Keratinocyte (primary cell): Measurements from ENCODE around the gene NDUFC2. TPM values are rescaled to one million over a fixed set of nuclear protein-coding genes. Genes with fewer than 3 reads are reported as not detected.
A peak's percentile ranks its signal among the peaks of the same experiment; 100 is the strongest.

ENCODE experiments used
- DNase-seq: peaks from one replicate; pipeline ENCODE4 v3.0.0-alpha.2; 2011; ENCODE audit warnings: low read depth, missing footprints, low spot score
- FAIRE-seq: peaks from 2 replicates; lab custom pipeline; 2011; peaks lifted over from hg19 to GRCh38; lab: Jason Lieb, UNC
- H2AFZ ChIP-seq: 2 replicates; pipeline ENCODE4 v1.6.0; 2012; ENCODE audit warnings: low read length, control low read depth, inconsistent platforms; ENCODE audit not compliant: control insufficient read depth
- H3K27ac ChIP-seq: 2 replicates; pipeline ENCODE4 v1.5.1; 2011; ENCODE audit warnings: low read length; ENCODE audit not compliant: control insufficient read depth, insufficient read depth
- H3K27me3 ChIP-seq: 3 replicates; pipeline ENCODE4 v1.6.0; 2011; ENCODE audit warnings: low read length; ENCODE audit not compliant: control insufficient read depth, insufficient read depth; ENCODE audit errors: extremely low read depth
- H3K36me3 ChIP-seq, 2 experiments: 2 replicates in 1 of 2; 3 replicates in 1 of 2; pipeline ENCODE4 v1.5.1; 2011; ENCODE audit warnings: low read length in 2 of 2, mild to moderate bottlenecking in 1 of 2; ENCODE audit not compliant: control insufficient read depth in 2 of 2, insufficient read depth in 2 of 2; ENCODE audit errors: extremely low read depth in 1 of 2
- H3K4me1 ChIP-seq: 3 replicates; pipeline ENCODE4 v1.5.1; 2011; ENCODE audit warnings: low read length; ENCODE audit not compliant: control insufficient read depth, insufficient read depth; ENCODE audit errors: extremely low read depth
- H3K4me2 ChIP-seq: 3 replicates; pipeline ENCODE4 v1.6.0; 2011; ENCODE audit warnings: low read depth, low read length; ENCODE audit not compliant: control insufficient read depth, insufficient read depth; ENCODE audit errors: extremely low read depth
- H3K4me3 ChIP-seq, 3 experiments: fragments of 200-600 bp in 1 of 3; sonication (generic) in 1 of 3; 2 replicates in 2 of 3; 3 replicates in 1 of 3; pipeline ENCODE4 v1.5.1; 2011 to 2016; ENCODE audit warnings: low read length in 3 of 3, mild to moderate bottlenecking in 3 of 3, control low read depth in 2 of 3, inconsistent platforms in 1 of 3, low read depth in 1 of 3, mixed read lengths in 1 of 3, mixed run types in 1 of 3, moderate library complexity in 1 of 3; ENCODE audit not compliant: control insufficient read depth in 2 of 3, insufficient read depth in 2 of 3; ENCODE audit errors: extremely low read depth in 1 of 3
- H3K79me2 ChIP-seq: 2 replicates; pipeline ENCODE4 v1.6.0; 2012; ENCODE audit warnings: low read length; ENCODE audit not compliant: control insufficient read depth, insufficient read depth
- H3K9ac ChIP-seq: 3 replicates; pipeline ENCODE4 v1.6.0; 2011; ENCODE audit warnings: low read length; ENCODE audit not compliant: control insufficient read depth, insufficient read depth; ENCODE audit errors: extremely low read depth
- H3K9me1 ChIP-seq: 3 replicates; pipeline ENCODE4 v1.6.0; 2011; ENCODE audit warnings: low read length; ENCODE audit not compliant: control insufficient read depth, insufficient read depth; ENCODE audit errors: extremely low read depth
- H3K9me3 ChIP-seq: 2 replicates; pipeline ENCODE4 v1.5.1; 2012; ENCODE audit warnings: low read depth, low read length; ENCODE audit not compliant: control insufficient read depth
- H4K20me1 ChIP-seq: 3 replicates; pipeline ENCODE4 v1.6.0; 2011; ENCODE audit warnings: low read length; ENCODE audit not compliant: control insufficient read depth, insufficient read depth; ENCODE audit errors: extremely low read depth
- EZH2 ChIP-seq: IDR thresholded peaks from one replicate; pipeline ENCODE4 v1.6.1; 2012; ENCODE audit warnings: inconsistent platforms, mild to moderate bottlenecking, low read length, moderate library complexity
- dilution Hi-C: fragments of 300-500 bp; cut with MboI; formaldehyde crosslinking; loops from one replicate; pipeline ENCODE4 v1.7.0; 2020; ENCODE audit warnings: low sequenced_read_pairs; ENCODE audit not compliant: extremely low pct_ligation_motif_present
- polyA plus RNA-seq, 5 experiments: library from polyadenylated mRNA; depleted of rRNA in 3 of 5; stranded (reverse) in 3 of 5; stranded (forward) in 1 of 5; unstranded in 1 of 5; fragments of >200 nt; gene quantifications; 1 replicate in 1 of 5; 2 replicates in 3 of 5; 3 replicates in 1 of 5; pipeline versions ENCODE4 v1.2.1 to v1.2.3, GENCODE V29; 2011 to 2012; ENCODE audit warnings: missing spikeins in 2 of 5, low read depth in 1 of 5, low replicate concordance in 1 of 5
- TF ChIP-seq, protein P1 (sequence below), 3 experiments: IDR thresholded peaks in 1 of 3; conservative IDR thresholded peaks in 1 of 3; optimal IDR thresholded peaks in 1 of 3; 2 replicates in 2 of 3; 3 replicates in 1 of 3; pipeline versions ENCODE3 to v1.5.1; 2011; ENCODE audit warnings: low read length in 3 of 3, mild to moderate bottlenecking in 3 of 3, moderate library complexity in 2 of 3, control low read depth in 1 of 3, inconsistent platforms in 1 of 3; ENCODE audit not compliant: insufficient read depth in 2 of 3; ENCODE audit errors: extremely low read depth in 1 of 3

The NDUFC2 gene
- polyA plus RNA-seq, 1 donor (not counting 4 experiments of a cell fraction or from before 2014, with no cell fraction given), result 150 TPM

DNA sequence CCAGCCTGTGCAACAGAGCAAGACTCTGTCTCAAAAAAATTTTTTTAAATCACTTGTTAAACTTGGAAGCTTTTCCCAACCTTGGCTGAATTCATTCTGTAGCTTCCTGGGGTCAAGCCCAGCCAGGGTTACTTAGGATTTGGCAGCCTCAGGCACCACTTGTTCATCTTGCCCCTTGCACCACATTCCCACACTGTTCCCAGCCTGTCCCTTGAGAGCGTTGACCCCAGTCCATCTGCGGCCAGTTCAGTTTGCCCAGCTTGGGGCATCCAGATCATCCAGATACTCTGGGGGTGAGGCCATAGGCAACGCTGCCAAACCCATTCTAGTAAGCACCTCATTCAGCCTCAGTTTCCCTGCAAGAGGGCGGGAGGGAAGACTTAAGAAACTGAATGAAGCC lies 24.7 kb downstream of the NDUFC2 start:
- H3K4me3 ChIP-seq, result no peak overlapping the region
- no peaks in the 10 kb centered on the region for H3K9me3 ChIP-seq
- no peak overlapping the region for H3K4me2 ChIP-seq
- TF ChIP-seq, protein P1, sequence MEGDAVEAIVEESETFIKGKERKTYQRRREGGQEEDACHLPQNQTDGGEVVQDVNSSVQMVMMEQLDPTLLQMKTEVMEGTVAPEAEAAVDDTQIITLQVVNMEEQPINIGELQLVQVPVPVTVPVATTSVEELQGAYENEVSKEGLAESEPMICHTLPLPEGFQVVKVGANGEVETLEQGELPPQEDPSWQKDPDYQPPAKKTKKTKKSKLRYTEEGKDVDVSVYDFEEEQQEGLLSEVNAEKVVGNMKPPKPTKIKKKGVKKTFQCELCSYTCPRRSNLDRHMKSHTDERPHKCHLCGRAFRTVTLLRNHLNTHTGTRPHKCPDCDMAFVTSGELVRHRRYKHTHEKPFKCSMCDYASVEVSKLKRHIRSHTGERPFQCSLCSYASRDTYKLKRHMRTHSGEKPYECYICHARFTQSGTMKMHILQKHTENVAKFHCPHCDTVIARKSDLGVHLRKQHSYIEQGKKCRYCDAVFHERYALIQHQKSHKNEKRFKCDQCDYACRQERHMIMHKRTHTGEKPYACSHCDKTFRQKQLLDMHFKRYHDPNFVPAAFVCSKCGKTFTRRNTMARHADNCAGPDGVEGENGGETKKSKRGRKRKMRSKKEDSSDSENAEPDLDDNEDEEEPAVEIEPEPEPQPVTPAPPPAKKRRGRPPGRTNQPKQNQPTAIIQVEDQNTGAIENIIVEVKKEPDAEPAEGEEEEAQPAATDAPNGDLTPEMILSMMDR (optimal IDR thresholded peaks at IDR 0.05 in 1 of 3, IDR thresholded peaks at IDR 0.05 in 1 of 3, conservative IDR thresholded peaks at IDR 0.05 in 1 of 3; ENCODE audit: extremely low read depth in 1 of 3, insufficient read depth in 2 of 3, low read length in 3 of 3), result no peak
- TF ChIP-seq EZH2, result no peak
- H3K9me1 ChIP-seq, result no peaks in the 10 kb centered on the region
- dilution Hi-C loops, result no loop called here
- no peak overlapping the region for H3K9ac ChIP-seq
- H3K27me3 ChIP-seq, result no peaks in the 10 kb centered on the region
- H3K36me3 ChIP-seq, result no peaks in the 10 kb centered on the region
- no peak overlapping the region for H2AFZ ChIP-seq
- H4K20me1 ChIP-seq, result no peaks in the 10 kb centered on the region
- DNase-seq (no peak), FAIRE-seq (no peak)
- H3K79me2 ChIP-seq, result no peaks in the 10 kb centered on the region
- no peak overlapping the region for H3K27ac ChIP-seq
- H3K4me1 ChIP-seq, result peaks cover 3% of the 10 kb centered on the region

DNA sequence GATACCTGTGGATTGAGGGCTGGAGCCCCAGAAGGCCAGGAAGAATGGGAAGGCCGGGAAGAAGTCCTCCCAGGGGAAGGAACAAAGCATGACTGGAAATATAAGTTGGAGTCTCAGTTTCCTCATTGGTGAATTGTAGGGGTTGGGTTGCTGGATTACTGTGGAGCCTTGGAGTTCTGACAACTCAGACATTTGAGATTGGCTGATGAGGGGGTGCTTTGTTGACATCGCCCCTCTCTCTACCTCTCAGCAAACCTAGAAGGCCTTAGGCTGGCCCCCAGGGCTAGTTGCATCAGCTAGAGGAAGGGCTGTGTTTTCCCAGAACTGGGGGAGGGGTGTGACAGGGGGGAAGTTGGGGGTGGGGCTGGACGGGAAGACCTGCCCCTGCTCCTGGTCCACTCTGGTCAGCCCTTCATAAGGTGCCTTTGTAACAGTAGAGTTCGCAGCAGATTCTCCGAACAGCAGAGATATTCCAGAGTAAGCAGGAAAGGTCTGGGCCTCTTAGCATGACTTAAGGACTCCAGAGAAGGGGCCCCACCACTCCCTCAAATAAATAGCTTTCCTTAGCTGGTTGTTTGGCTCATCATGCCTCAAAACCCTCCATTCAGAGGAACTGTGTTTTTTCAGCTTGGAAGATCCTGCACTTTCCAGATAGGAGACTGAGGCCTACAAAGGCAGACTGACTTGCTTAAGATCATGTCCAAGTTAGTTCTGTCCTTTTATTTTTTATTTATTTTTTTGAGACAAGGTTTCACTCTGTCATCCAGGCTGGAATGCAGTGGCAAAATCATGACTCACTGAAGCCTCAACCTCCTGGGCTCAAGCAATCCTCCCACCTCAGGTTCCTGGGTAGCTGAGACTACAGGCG lies 28.5 kb downstream of the NDUFC2 start:
- FAIRE-seq, result no peak
- Histone ChIP-seq H3K9me3 (no peaks in the 10 kb centered on the region), H3K4me1 (peaks cover 6% of the 10 kb centered on the region), H3K4me2 (no peak overlapping the region), H3K9me1 (no peaks in the 10 kb centered on the region), H2AFZ (peak overlapping the region; percentile 74), H3K79me2 (no peaks in the 10 kb centered on the region), H3K9ac (no peak overlapping the region), H4K20me1 (no peaks in the 10 kb centered on the region), H3K27ac (peak overlapping the region; percentile 44), H3K4me3 (no peak overlapping the region), H3K36me3 (no peaks in the 10 kb centered on the region), H3K27me3 (no peaks in the 10 kb centered on the region)
- dilution Hi-C loops, result no loop called here
- TF ChIP-seq, protein P1 (optimal IDR thresholded peaks at IDR 0.05 in 1 of 3, IDR thresholded peaks at IDR 0.05 in 1 of 3, conservative IDR thresholded peaks at IDR 0.05 in 1 of 3; ENCODE audit: extremely low read depth in 1 of 3, insufficient read depth in 2 of 3, low read length in 3 of 3), result no peak
- no peak for TF ChIP-seq EZH2
- DNase-seq, result no peak
